22Rv1 (cell line): ENCODE data around the gene MCM9.

ENCODE experiments used
- H3K27ac ChIP-seq: fragments of 450-650 bp; 2 replicates; pipeline ENCODE4 v1.5.1; 2017
- CTCF ChIP-seq: fragments of 450-650 bp; IDR thresholded peaks from 2 replicates; pipeline ENCODE4 v1.5.1; 2017; ENCODE audit warnings: mild to moderate bottlenecking
- ZFX ChIP-seq: fragments of 450-650 bp; IDR thresholded peaks from 2 replicates; pipeline ENCODE4 v1.6.1; 2017; ENCODE audit warnings: antibody characterized with exemption, borderline replicate concordance

Gene MCM9

GRCh38 chr6:118952683-118953082 lies 17.7 kb upstream of the MCM9 start:
- TF ChIP-seq CTCF (no peak), ZFX (no peak)

GRCh38 chr6:118945217-118945616 lies 10.3 kb upstream of the MCM9 start:
- H3K27ac ChIP-seq, result no peak overlapping the region
- no peak for TF ChIP-seq ZFX
- TF ChIP-seq CTCF, result no peak

More at GRCh38 chr6:118952683-118953082, 17.7 kb upstream of the MCM9 start:
- H3K27ac ChIP-seq, result no peak overlapping the region

- H3K27ac ChIP-seq, result no peak overlapping the region
- TF ChIP-seq CTCF (no peak), ZFX (no peak)
Measured at GRCh38 chr6:118940770-118941169, 5.8 kb upstream of the MCM9 start.

- no peak overlapping the region for H3K27ac ChIP-seq
- TF ChIP-seq ZFX (no peak), CTCF (no peak)
Measured at GRCh38 chr6:118939683-118940082, 4.7 kb upstream of the MCM9 start.

GRCh38 chr6:118935978-118936703 lies 1.2 kb upstream of the MCM9 start:
- no peak overlapping the region; the same call in 1 of the 2 replicates for H3K27ac ChIP-seq
- TF ChIP-seq CTCF (no peak), ZFX (no peak)

- H3K27ac ChIP-seq, result peak overlapping the region; percentile 96
- TF ChIP-seq CTCF, result no peak
- no peak for TF ChIP-seq ZFX
Measured at GRCh38 chr6:118935331-118935668, 341 bp upstream of the MCM9 start.

GRCh38 chr6:118933855-118934460 lies 1.0 kb downstream of the MCM9 start:
- peak overlapping the region; percentile 96 for H3K27ac ChIP-seq
- TF ChIP-seq ZFX (no peak), CTCF (no peak)
